K562 (cell line): ENCODE results near the gene MBOAT2. TPM values are rescaled to one million over a fixed set of nuclear protein-coding genes. Genes with fewer than 3 reads are reported as not detected.

Experiments used
- GABPA ChIP-seq: fragments of 200-800 bp; sonication (Bioruptor generic); conservative IDR thresholded peaks from 2 replicates; pipeline ENCODE4 v1.6.1; 2016; ENCODE audit warnings: low read depth, missing genetic modification characterization, missing compliant biosample characterization
- GABPB1 ChIP-seq: sonication (generic); formaldehyde crosslinking; IDR thresholded peaks from 2 replicates; pipeline ENCODE4 v1.8.0; 2022; ENCODE audit warnings: mild to moderate bottlenecking, missing genetic modification reagents
- HOXB6 ChIP-seq: fragments of 250-450 bp; sonication (Bioruptor Pico); IDR thresholded peaks from 2 replicates; pipeline ENCODE4 v1.5.1; 2022; ENCODE audit warnings: mild to moderate bottlenecking, borderline replicate concordance
- IFI16 ChIP-seq: fragments of 250-450 bp; sonication (Bioruptor Pico); IDR thresholded peaks from 2 replicates; pipeline ENCODE4 v2.1.2; 2022; ENCODE audit warnings: mild to moderate bottlenecking, inconsistent platforms
- NCOA2 ChIP-seq, 2 experiments: fragments of 450-650 bp; IDR thresholded peaks; 2 replicates each; pipeline ENCODE4 v1.6.1; 2018; ENCODE audit warnings: mild to moderate bottlenecking in 2 of 2, moderate library complexity in 1 of 2; ENCODE audit not compliant: partially characterized antibody in 2 of 2
- POLR2AphosphoS5 ChIP-seq: IDR thresholded peaks from 2 replicates; pipeline ENCODE4 v1.6.1; 2011; ENCODE audit warnings: mild to moderate bottlenecking, low read depth, low read length, moderate library complexity; ENCODE audit not compliant: control insufficient read depth, insufficient read depth
- POLR2G ChIP-seq: fragments of 200-400 bp; formaldehyde crosslinking; IDR thresholded peaks from 2 replicates; pipeline ENCODE4 v1.6.1; 2017; ENCODE audit warnings: low read depth, mild to moderate bottlenecking, antibody characterized with exemption, low read length, moderate library complexity
- RBBP5 ChIP-seq: fragments of 200-600 bp; sonication (generic); IDR thresholded peaks from 2 replicates; pipeline ENCODE4 v1.6.1; 2012; ENCODE audit warnings: borderline replicate concordance, mild to moderate bottlenecking, low read length, control low read depth, inconsistent platforms; ENCODE audit not compliant: insufficient read depth, poor library complexity, severe bottlenecking
- RBM17 ChIP-seq: fragments of 200-400 bp; formaldehyde crosslinking; IDR thresholded peaks from 2 replicates; pipeline ENCODE4 v1.6.1; 2017; ENCODE audit warnings: low read depth, mild to moderate bottlenecking, low read length, borderline replicate concordance
- RFX1 ChIP-seq: fragments of 450-650 bp; IDR thresholded peaks from 2 replicates; pipeline ENCODE4 v1.6.1; 2016; ENCODE audit warnings: mild to moderate bottlenecking, moderate library complexity
- SAFB ChIP-seq: fragments of 200-400 bp; formaldehyde crosslinking; IDR thresholded peaks from 2 replicates; pipeline ENCODE4 v1.6.1; 2017; ENCODE audit warnings: low read depth, low read length, borderline replicate concordance
- STAT6 ChIP-seq: sonication (generic); formaldehyde crosslinking; IDR thresholded peaks from 2 replicates; pipeline ENCODE4 v1.8.1; 2023; ENCODE audit warnings: mild to moderate bottlenecking, missing genetic modification reagents
- U2AF1 ChIP-seq: fragments of 200-400 bp; formaldehyde crosslinking; optimal IDR thresholded peaks from 2 replicates; pipeline ENCODE3; 2017; ENCODE audit warnings: mild to moderate bottlenecking, low read depth, low read length, moderate library complexity
- polyA plus RNA-seq, 8 experiments: library from polyadenylated mRNA; depleted of rRNA in 4 of 8; stranded (reverse) in 5 of 8; unstranded in 3 of 8; fragments of >200 nt; fragmentation: Nextera tagmentation in 2 of 8; fragmentation: Illumina TruSeq in 1 of 8; extraction: Ambion mirVana in 2 of 8; extraction: Trizol in 1 of 8; gene quantifications; 2 replicates each; pipeline versions ENCODE4 v1.2.1 to v1.2.3, GENCODE V29; 2011 to 2014; ENCODE audit warnings: inconsistent platforms in 1 of 8, missing spikeins in 1 of 8
- total RNA-seq, 7 experiments: library from RNA; depleted of rRNA in 6 of 7; stranded (reverse); fragments of >200 nt in 6 of 7; fragmentation: Illumina TruSeq in 2 of 7; extraction: Trizol in 2 of 7; gene quantifications; 2 replicates each; pipeline versions ENCODE4 v1.2.1 to v1.2.3, GENCODE V29; 2011 to 2021; ENCODE audit warnings: low replicate concordance in 1 of 7
- TF ChIP-seq, protein P1 (sequence below), 2 experiments: fragments of 250-450 bp in 1 of 2; fragments of 450-650 bp in 1 of 2; sonication (Bioruptor Pico) in 1 of 2; IDR thresholded peaks; 2 replicates each; pipeline versions ENCODE4 v1.6.1 to v1.8.0; 2016 to 2021; ENCODE audit warnings: mild to moderate bottlenecking in 2 of 2, moderate library complexity in 2 of 2, missing compliant biosample characterization in 1 of 2, missing genetic modification characterization in 1 of 2
- TF ChIP-seq, protein P2 (sequence below): sonication (generic); formaldehyde crosslinking; IDR thresholded peaks from 2 replicates; pipeline ENCODE4 v1.8.1; 2023; ENCODE audit warnings: mild to moderate bottlenecking, missing genetic modification reagents

MBOAT2 gene
- total and polyA plus RNA-seq, 9 of the 15 experiments (the other 6 are each of a cell fraction or from before 2014, with no cell fraction given) = 8.4 to 122 (median 27.6) TPM

DNA sequence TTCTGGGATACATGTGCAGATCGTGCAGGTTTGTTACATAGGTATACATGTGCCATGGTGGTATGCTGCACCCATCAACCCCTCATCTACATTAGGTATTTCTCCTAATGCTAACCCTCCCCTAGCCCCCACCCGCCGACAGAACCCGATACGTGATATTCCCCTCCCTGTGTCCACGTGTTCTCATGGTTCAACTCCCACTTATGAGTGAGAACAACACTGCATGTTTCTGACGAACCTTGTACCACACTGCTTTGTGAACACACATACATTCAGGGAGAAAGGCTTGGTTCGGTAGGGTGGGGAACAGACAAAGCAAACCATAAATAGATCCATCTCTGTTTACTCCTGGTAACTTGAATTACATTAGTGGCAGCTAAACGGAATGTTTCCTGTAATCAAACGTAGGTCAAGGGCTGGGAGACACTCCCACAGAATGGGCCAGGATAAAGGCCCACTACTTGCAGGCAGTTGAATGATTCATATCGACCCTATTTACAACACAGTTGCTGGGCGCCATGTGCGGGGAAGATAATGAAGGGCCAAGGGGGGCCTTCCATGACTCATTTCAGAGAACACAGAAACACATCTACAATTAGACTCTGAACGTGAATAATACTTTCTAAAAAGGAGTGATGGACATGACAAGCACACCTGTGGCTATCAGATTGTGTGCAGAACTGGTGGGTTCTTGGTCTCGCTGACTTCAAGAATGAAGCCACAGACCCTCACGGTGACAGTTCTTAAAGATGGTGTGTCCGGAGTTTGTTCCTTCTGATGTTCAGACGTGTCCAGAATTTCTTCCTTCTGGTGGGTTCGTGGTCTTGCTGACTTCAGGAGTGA, 109.3 kb downstream of the MBOAT2 start (continued):
- TF ChIP-seq, protein P1, sequence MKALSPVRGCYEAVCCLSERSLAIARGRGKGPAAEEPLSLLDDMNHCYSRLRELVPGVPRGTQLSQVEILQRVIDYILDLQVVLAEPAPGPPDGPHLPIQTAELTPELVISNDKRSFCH (CRISPR knock-in tag; IDR thresholded peaks at IDR 0.05) = no peak
- TF ChIP-seq, protein P1 (tag; IDR thresholded peaks at IDR 0.05) = peak; percentile 70
- peak; percentile 94 for TF ChIP-seq POLR2AphosphoS5
- no peak for TF ChIP-seq STAT6 (CRISPR knock-in tag)
- TF ChIP-seq IFI16 (CRISPR knock-in tag) = 0 out of 2 replicates have a peak, but pooled peaks have one; percentile 35
- peak; percentile 45; the same call in 1 of the 2 replicates for TF ChIP-seq RFX1
- TF ChIP-seq RBBP5 = peak; percentile 48
- no peak for TF ChIP-seq GABPA (tag)
- TF ChIP-seq HOXB6 = no peak
- TF ChIP-seq GABPB1 (CRISPR knock-in tag) = peak; percentile 23; the same call in 1 of the 2 replicates
- TF ChIP-seq POLR2G = no peak
- TF ChIP-seq, protein P2, sequence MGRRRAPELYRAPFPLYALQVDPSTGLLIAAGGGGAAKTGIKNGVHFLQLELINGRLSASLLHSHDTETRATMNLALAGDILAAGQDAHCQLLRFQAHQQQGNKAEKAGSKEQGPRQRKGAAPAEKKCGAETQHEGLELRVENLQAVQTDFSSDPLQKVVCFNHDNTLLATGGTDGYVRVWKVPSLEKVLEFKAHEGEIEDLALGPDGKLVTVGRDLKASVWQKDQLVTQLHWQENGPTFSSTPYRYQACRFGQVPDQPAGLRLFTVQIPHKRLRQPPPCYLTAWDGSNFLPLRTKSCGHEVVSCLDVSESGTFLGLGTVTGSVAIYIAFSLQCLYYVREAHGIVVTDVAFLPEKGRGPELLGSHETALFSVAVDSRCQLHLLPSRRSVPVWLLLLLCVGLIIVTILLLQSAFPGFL = no peak
- peak; percentile 69 to 80 for TF ChIP-seq NCOA2 (IDR thresholded peaks at IDR 0.05; ENCODE audit: partially characterized antibody in 2 of 2)
- no peak for TF ChIP-seq RBM17
- no peak for TF ChIP-seq U2AF1
- TF ChIP-seq SAFB = no peak
